Fibroblast of lung (primary cell): ENCODE results near the gene OR51F1. TPM values are rescaled to one million over a fixed set of nuclear protein-coding genes. Genes with fewer than 3 reads are reported as not detected.
"Not testable (repeated sequence)": the region's sequence is repeated elsewhere in the genome, so short reads cannot be mapped to it uniquely, and the experiment has no call there.

Experiments
- DNase-seq, 2 donors: peaks; one replicate each; pipeline versions ENCODE4 v3.0.0 to v3.0.0-alpha.2; 2010; ENCODE audit warnings: low read depth in 2 of 2
- H2AFZ ChIP-seq: 2 replicates; pipeline ENCODE4 v1.5.1; 2012; ENCODE audit warnings: low read length, control low read depth, inconsistent platforms
- H3K27ac ChIP-seq: 2 replicates; pipeline ENCODE4 v1.5.1; 2011; ENCODE audit warnings: low read length, control low read depth; ENCODE audit not compliant: insufficient read depth
- H3K27me3 ChIP-seq: 2 replicates; pipeline ENCODE4 v1.5.1; 2011; ENCODE audit warnings: mild to moderate bottlenecking, low read length; ENCODE audit not compliant: control insufficient read depth, insufficient read depth
- H3K36me3 ChIP-seq: 2 replicates; pipeline ENCODE4 v1.5.1; 2011; ENCODE audit warnings: low read length; ENCODE audit not compliant: control insufficient read depth, insufficient read depth
- H3K4me1 ChIP-seq: 2 replicates; pipeline ENCODE4 v1.5.1; 2011; ENCODE audit warnings: low read length; ENCODE audit not compliant: control insufficient read depth, insufficient read depth; ENCODE audit errors: extremely low read depth
- H3K4me2 ChIP-seq: 2 replicates; pipeline ENCODE4 v1.5.1; 2011; ENCODE audit warnings: low read length, control low read depth; ENCODE audit not compliant: insufficient read depth; ENCODE audit errors: extremely low read depth
- H3K4me3 ChIP-seq, 4 experiments: fragments of 200-600 bp in 1 of 4; sonication (generic) in 1 of 4; replicated peaks in 1 of 4; 2 replicates each; pipeline ENCODE4 v1.5.1; 2011 to 2016; ENCODE audit warnings: low read length in 4 of 4, low read depth in 3 of 4, mild to moderate bottlenecking in 3 of 4, control low read depth in 2 of 4, inconsistent platforms in 1 of 4, mixed read lengths in 1 of 4; ENCODE audit not compliant: insufficient read depth in 1 of 4; ENCODE audit errors: control extremely low read depth in 1 of 4
- H3K79me2 ChIP-seq: 2 replicates; pipeline ENCODE4 v1.5.1; 2012; ENCODE audit warnings: mild to moderate bottlenecking, low read length, inconsistent platforms; ENCODE audit not compliant: control insufficient read depth, insufficient read depth
- H3K9ac ChIP-seq: 2 replicates; pipeline ENCODE4 v1.5.1; 2011; ENCODE audit warnings: mild to moderate bottlenecking, low read length, control low read depth; ENCODE audit not compliant: insufficient read depth
- H3K9me3 ChIP-seq: 2 replicates; pipeline ENCODE4 v1.5.1; 2012; ENCODE audit warnings: low read depth, low read length; ENCODE audit not compliant: control insufficient read depth, insufficient read depth
- H4K20me1 ChIP-seq: 2 replicates; pipeline ENCODE4 v1.5.1; 2011; ENCODE audit warnings: low read length; ENCODE audit not compliant: control insufficient read depth, insufficient read depth; ENCODE audit errors: extremely low read depth
- EZH2 ChIP-seq: IDR thresholded peaks from 2 replicates; pipeline ENCODE4 v1.5.1; 2012; ENCODE audit warnings: low read length, control low read depth, mild to moderate bottlenecking; ENCODE audit errors: missing control alignments
- polyA plus RNA-seq, 2 donors: library from polyadenylated mRNA; depleted of rRNA in 1 of 2; stranded (reverse) in 1 of 2; unstranded in 1 of 2; fragments of >200 nt; gene quantifications; 2 replicates each; pipeline ENCODE4 v1.2.1, GENCODE V29; 2011 to 2012; ENCODE audit warnings: missing spikeins in 1 of 2
- total RNA-seq: library from RNA; depleted of rRNA; stranded (reverse); fragments of >200 nt; gene quantifications from 2 replicates; pipeline ENCODE4 v1.2.1, GENCODE V29; 2014
- TF ChIP-seq, protein P1 (sequence below), 2 donors: IDR thresholded peaks in 1 of 2; conservative IDR thresholded peaks in 1 of 2; 1 replicate in 1 of 2; 2 replicates in 1 of 2; pipeline ENCODE4 v1.5.1; 2011 to 2012; ENCODE audit warnings: low read length in 2 of 2, control low read depth in 1 of 2, inconsistent platforms in 1 of 2, low read depth in 1 of 2, mild to moderate bottlenecking in 1 of 2

OR51F1 gene
- total and polyA plus RNA-seq, 2 donors (not counting 1 experiment from before 2014, with no cell fraction given): not detected

DNA sequence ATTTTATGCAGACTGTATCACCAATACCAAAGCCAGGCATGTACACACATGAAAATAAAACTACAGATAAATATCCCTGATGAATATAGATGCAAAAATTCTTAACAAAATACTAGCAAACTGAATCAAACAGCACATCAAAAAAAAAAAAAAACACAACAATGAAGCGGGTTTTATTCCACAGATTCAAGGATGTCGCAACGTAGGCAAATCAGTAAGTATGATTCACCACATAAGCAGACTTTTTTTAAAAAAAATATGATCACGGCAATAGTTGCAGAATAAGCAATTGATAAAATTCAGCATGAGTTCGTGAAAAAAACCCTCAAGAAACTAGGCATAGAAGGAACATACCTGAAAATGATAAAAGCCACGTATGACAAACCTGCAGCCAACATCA, 21.3 kb downstream of the OR51F1 start:
- Histone ChIP-seq H4K20me1 (no peaks in the 10 kb centered on the region), H3K36me3 (no peaks in the 10 kb centered on the region), H3K4me1 (no peaks in the 10 kb centered on the region), H3K27me3 (no peaks in the 10 kb centered on the region), H3K4me2 (no peak overlapping the region), H3K27ac (no peak overlapping the region), H2AFZ (no peak overlapping the region), H3K79me2 (no peaks in the 10 kb centered on the region), H3K9ac (no peak overlapping the region), H3K4me3 (no peak overlapping the region), H3K9me3 (no peaks in the 10 kb centered on the region)
- no peak for DNase-seq
- no peak for TF ChIP-seq EZH2
- TF ChIP-seq, protein P1, sequence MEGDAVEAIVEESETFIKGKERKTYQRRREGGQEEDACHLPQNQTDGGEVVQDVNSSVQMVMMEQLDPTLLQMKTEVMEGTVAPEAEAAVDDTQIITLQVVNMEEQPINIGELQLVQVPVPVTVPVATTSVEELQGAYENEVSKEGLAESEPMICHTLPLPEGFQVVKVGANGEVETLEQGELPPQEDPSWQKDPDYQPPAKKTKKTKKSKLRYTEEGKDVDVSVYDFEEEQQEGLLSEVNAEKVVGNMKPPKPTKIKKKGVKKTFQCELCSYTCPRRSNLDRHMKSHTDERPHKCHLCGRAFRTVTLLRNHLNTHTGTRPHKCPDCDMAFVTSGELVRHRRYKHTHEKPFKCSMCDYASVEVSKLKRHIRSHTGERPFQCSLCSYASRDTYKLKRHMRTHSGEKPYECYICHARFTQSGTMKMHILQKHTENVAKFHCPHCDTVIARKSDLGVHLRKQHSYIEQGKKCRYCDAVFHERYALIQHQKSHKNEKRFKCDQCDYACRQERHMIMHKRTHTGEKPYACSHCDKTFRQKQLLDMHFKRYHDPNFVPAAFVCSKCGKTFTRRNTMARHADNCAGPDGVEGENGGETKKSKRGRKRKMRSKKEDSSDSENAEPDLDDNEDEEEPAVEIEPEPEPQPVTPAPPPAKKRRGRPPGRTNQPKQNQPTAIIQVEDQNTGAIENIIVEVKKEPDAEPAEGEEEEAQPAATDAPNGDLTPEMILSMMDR (conservative IDR thresholded peaks at IDR 0.05 in 1 of 2, IDR thresholded peaks at IDR 0.05 in 1 of 2; ENCODE audit: low read depth in 1 of 2, low read length in 2 of 2): no peak

DNA sequence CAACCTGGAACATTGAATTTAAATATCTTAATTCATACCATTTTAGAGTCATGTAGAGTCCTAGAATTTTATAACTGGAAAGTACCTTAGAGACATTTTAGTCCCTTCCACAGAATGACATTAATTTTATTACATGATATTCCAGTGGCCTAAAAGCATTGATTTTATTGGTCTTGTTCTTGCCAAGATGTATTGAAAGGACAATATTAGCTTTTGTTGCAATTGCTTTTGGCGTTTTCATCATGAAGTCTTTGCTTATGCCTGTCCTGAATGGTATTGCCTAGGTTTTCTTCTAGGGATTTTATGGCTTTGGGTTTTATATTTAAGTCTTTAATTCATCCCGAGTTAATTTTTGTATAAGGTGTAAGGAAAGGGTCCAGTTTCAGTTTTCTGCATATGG, 29.0 kb downstream of the OR51F1 start:
- Histone ChIP-seq H3K9ac (no peak overlapping the region), H3K4me2 (no peak overlapping the region), H3K79me2 (no peaks in the 10 kb centered on the region), H2AFZ (no peak overlapping the region), H3K36me3 (no peaks in the 10 kb centered on the region), H3K27ac (no peak overlapping the region), H4K20me1 (no peaks in the 10 kb centered on the region), H3K4me1 (no peaks in the 10 kb centered on the region), H3K4me3 (no peak overlapping the region), H3K27me3 (no peaks in the 10 kb centered on the region), H3K9me3 (no peaks in the 10 kb centered on the region)
- DNase-seq: no peak
- no peak for TF ChIP-seq EZH2
- TF ChIP-seq, protein P1 (conservative IDR thresholded peaks at IDR 0.05 in 1 of 2, IDR thresholded peaks at IDR 0.05 in 1 of 2; ENCODE audit: low read depth in 1 of 2, low read length in 2 of 2): no peak

DNA sequence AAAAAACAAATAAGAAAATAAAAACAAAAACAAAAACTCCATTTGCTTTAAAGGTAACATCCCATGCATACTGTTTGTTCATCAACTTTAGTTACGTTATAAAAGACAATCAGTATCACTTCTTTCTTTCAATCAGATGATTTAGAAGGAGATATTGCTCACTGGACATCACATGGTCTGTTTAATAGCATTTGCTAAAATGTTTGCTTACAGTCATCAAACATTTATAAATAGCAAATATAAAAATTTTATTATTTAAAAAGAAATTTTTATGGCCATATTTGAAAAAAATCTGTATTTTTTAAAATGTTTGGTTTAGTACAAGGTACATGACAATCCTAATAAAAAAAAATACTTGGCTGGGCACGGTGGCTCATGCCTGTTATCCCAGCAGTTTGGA, 42.6 kb downstream of the OR51F1 start:
- H3K4me3 ChIP-seq: no peak overlapping the region
- no peaks in the 10 kb centered on the region for H3K4me1 ChIP-seq
- DNase-seq: no peak
- no peak overlapping the region for H3K9ac ChIP-seq
- no peak overlapping the region for H2AFZ ChIP-seq
- no peaks in the 10 kb centered on the region for H3K36me3 ChIP-seq
- H3K79me2 ChIP-seq: no peaks in the 10 kb centered on the region
- H3K27me3 ChIP-seq: no peaks in the 10 kb centered on the region
- no peaks in the 10 kb centered on the region for H4K20me1 ChIP-seq
- no peaks in the 10 kb centered on the region for H3K9me3 ChIP-seq
- no peak overlapping the region for H3K27ac ChIP-seq
- H3K4me2 ChIP-seq: no peak overlapping the region
- TF ChIP-seq, protein P1 (conservative IDR thresholded peaks at IDR 0.05 in 1 of 2, IDR thresholded peaks at IDR 0.05 in 1 of 2; ENCODE audit: low read depth in 1 of 2, low read length in 2 of 2): no peak
- TF ChIP-seq EZH2: no peak

DNA sequence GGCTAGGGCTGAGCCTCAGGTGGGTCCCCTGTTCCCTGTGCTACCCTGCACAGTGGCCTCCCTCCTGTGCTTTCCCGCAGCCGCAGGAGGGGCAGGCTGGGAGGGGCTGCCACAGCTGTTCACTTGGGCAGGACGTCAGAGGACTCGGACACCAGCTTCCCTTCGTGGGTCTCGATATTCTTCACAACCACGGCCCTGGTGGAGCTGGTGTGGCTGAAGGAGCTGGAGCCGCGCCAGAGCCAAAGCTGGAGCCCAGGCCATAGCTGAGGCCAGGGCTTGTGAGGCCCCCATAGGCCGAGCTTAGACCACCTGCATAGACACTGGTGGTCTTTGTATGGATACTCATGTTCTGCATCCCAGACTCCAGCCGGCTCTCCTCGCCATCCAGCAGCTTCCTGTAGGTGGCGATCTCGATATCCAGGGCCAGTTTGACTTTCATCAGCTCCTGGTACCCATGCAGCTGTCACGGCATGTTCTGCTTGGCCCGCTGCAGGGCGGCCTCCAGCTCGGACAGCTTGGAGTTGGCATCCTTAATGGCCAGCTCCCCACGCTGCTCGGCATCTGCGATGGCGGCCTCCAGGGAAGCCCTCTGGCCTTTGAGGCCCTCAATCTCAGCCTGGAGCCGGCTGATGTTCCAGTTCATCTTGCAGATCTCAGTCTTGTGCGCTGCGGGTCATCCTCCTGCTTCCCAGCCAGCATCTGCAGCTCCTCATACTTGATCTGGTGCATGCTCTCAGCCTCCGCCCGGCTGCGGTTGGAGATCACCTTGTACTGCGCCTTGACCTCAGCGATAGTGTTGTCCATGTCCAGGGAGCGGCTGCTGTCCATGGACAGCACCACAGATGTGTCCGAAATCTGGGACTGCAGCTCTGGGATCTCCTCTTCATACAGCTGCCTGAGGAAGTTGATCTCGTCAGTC, 46.9 kb downstream of the OR51F1 start:
- H3K27me3 ChIP-seq, H3K9me3 ChIP-seq, H3K4me1 ChIP-seq, H3K4me2 ChIP-seq, H3K79me2 ChIP-seq, H3K27ac ChIP-seq, H3K36me3 ChIP-seq, H4K20me1 ChIP-seq, H3K4me3 ChIP-seq, H2AFZ ChIP-seq, DNase-seq, H3K9ac ChIP-seq: not testable (repeated sequence)
